NOMO-1 treated with DMSO at 0.1 percent for 48 hours (cell line): ENCODE measurements around the gene IGSF9B.

Source experiments
- DNase-seq: peaks from one replicate; lab custom pipeline; 2025; ENCODE audit not compliant: unreplicated experiment; lab: John Stamatoyannopoulos, UW

Gene IGSF9B

GRCh38 chr11:133903875-133904817, 52.6 kb downstream of the IGSF9B start:
- no peak for DNase-seq

GRCh38 chr11:133903056-133903455, 53.7 kb downstream of the IGSF9B start:
- no peak for DNase-seq

- no peak for DNase-seq
Observed at GRCh38 chr11:133902506-133902905, 54.3 kb downstream of the IGSF9B start.

- no peak for DNase-seq
Observed at GRCh38 chr11:133901999-133902398, 54.8 kb downstream of the IGSF9B start.

GRCh38 chr11:133901316-133901715, 55.5 kb downstream of the IGSF9B start:
- DNase-seq = no peak

- DNase-seq = no peak
Observed at GRCh38 chr11:133900176-133901105, 56.3 kb downstream of the IGSF9B start.

GRCh38 chr11:133898770-133899115, 58.0 kb downstream of the IGSF9B start:
- DNase-seq = no peak

GRCh38 chr11:133898031-133898769, 58.6 kb downstream of the IGSF9B start:
- DNase-seq = no peak

GRCh38 chr11:133897331-133897650, 59.5 kb downstream of the IGSF9B start:
- DNase-seq = no peak

- DNase-seq = no peak
Observed at GRCh38 chr11:133896642-133897330, 60.0 kb downstream of the IGSF9B start.

- no peak for DNase-seq
Observed at GRCh38 chr11:133896028-133896427, 60.7 kb downstream of the IGSF9B start.

- DNase-seq = no peak
Observed at GRCh38 chr11:133895551-133895950, 61.2 kb downstream of the IGSF9B start.

- no peak for DNase-seq
Observed at GRCh38 chr11:133895061-133895479, 61.7 kb downstream of the IGSF9B start.

- no peak for DNase-seq
Observed at GRCh38 chr11:133893381-133893780, 63.4 kb downstream of the IGSF9B start.

GRCh38 chr11:133892584-133893380, 64.0 kb downstream of the IGSF9B start:
- no peak for DNase-seq

- no peak for DNase-seq
Observed at GRCh38 chr11:133892126-133892525, 64.6 kb downstream of the IGSF9B start.

GRCh38 chr11:133889893-133890292, 66.9 kb downstream of the IGSF9B start:
- no peak for DNase-seq

GRCh38 chr11:133889188-133889587, 67.6 kb downstream of the IGSF9B start:
- DNase-seq = no peak

- no peak for DNase-seq
Observed at GRCh38 chr11:133887692-133888332, 69.0 kb downstream of the IGSF9B start.
